GM12874 (cell line): ENCODE data around the gene DCTD.

ENCODE experiments used
- CTCF ChIP-seq: IDR thresholded peaks from 2 replicates; pipeline ENCODE4 v1.5.1; 2011; ENCODE audit warnings: low read depth, mild to moderate bottlenecking, control low read depth, low read length, moderate library complexity; ENCODE audit not compliant: insufficient read depth

DCTD gene

GRCh38 chr4:182858711-182859110, 58.5 kb downstream of the DCTD start:
- no peak for TF ChIP-seq CTCF

- TF ChIP-seq CTCF, result no peak
These were observed 60.3 kb downstream of the DCTD start for GRCh38 chr4:182856862-182857261.

GRCh38 chr4:182855877-182856276, 61.3 kb downstream of the DCTD start:
- no peak for TF ChIP-seq CTCF

GRCh38 chr4:182855312-182855711, 61.9 kb downstream of the DCTD start:
- TF ChIP-seq CTCF, result no peak

- no peak for TF ChIP-seq CTCF
These were observed 62.7 kb downstream of the DCTD start for GRCh38 chr4:182854466-182854865.

- no peak for TF ChIP-seq CTCF
These were observed 63.4 kb downstream of the DCTD start for GRCh38 chr4:182853731-182854330.

GRCh38 chr4:182848685-182849084, 68.5 kb downstream of the DCTD start:
- no peak for TF ChIP-seq CTCF
